IPS DF 19.7 (cell line): ENCODE data around the gene KAT2B.

Source experiments
- DNase-seq: peaks from one replicate; pipeline ENCODE4 v3.0.0-alpha.2; 2013; ENCODE audit warnings: low read depth, low spot score

KAT2B gene

DNA sequence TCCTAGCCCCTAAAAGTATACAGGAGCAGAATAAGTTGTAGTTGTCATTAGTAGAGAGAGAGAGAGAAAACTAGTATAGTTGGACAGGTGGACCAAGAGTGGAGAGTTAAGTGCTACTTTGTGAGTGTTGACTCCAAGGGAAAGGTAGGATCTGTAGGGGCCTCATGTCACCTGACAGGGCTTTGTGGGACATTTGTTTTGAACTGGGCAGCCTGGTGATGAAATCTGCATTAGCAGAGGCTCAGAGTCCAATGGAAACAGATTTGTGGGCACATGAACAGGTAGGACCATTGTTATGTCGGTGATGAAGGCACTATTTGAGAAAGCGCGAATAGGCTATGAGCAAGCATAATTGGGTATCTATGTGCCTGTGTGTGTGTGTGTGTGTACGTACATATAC is 102.3 kb downstream of the KAT2B start:
- no peak for DNase-seq

- DNase-seq = no peak
These were observed 103.3 kb downstream of the KAT2B start for GRCh38 chr3:20143519-20143918.

DNA sequence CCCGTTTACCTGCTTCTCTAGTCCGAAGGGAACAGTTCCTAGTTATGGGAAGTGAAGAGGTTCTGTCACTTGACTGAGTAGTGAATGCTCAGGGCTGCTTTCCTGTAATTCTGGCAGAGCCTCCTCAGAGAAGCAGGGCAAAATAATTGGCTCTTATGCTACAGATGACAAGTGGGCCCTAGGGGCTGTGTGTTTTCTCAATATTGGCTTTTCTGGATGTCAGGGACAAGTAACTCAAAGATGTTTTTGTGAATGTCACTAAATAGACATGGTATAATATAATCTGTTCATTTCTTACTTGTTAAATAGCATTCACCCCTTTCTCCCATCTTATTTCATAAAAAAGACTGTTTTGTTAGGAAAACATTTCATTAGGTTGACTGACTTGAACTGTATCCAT is 105.6 kb downstream of the KAT2B start:
- no peak for DNase-seq

GRCh38 chr3:20146301-20146700 is 106.1 kb downstream of the KAT2B start:
- DNase-seq = no peak

GRCh38 chr3:20147361-20147760 is 107.1 kb downstream of the KAT2B start:
- DNase-seq = no peak

- DNase-seq = no peak
These were observed 108.2 kb downstream of the KAT2B start for GRCh38 chr3:20148466-20148865.

GRCh38 chr3:20154078-20154477 is 113.8 kb downstream of the KAT2B start:
- no peak for DNase-seq

DNA sequence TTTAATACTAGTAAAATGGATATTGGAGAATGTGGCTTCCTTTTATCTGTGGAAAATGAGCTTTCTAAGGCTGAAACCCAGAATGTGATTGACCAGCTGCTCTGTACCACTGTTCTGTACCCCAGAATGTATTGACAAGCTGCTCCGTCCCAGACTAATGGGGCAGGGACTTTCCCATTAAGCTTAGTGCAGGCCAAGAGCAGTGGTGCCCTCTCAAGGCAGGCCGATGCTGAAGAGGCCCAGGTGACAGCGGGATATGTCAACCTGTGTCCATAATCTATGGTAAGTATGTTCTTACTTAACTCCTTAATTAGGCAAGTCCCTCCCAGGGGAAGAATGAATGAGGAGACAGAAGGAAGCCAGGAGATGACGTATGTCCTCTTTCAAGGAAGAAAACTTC is 114.7 kb downstream of the KAT2B start:
- no peak for DNase-seq

DNA sequence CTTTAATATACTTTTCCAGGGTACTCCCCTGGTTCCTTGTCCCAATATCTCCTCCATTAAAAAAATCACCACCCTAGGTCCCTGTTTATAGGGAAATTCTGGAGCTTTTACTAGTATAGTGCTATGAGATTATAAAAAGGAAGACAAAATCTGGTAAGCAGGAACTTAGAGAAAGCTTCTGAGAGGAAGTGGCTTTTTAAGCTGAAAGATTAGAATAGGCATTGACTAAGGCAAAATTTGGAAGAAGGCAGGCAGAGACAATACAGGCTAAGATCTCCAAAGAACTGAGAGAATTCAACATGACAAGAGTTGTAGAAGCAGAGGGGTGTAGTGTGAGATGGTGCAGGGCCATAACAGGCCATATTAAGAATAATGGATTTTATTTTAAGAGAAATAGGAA is 120.0 kb downstream of the KAT2B start:
- no peak for DNase-seq

DNA sequence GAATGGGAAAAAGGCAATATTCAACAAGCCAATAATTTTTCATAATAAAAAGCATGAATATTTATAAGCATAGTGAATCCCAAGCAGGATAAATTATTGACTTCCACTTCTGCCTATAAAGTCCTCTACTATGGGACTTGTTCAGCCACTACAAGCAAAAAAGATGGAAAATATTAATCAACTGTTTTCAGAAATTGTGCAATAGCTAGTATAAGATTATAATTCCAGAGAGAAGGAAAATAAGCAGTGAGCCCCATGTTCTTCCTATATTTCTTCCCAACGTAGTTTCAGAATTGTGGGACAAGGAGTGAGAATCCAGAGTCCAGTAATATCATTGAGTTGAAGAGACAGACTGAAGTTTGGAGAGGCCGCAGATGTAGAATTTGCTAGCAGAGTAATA is 121.5 kb downstream of the KAT2B start:
- DNase-seq = no peak

DNA sequence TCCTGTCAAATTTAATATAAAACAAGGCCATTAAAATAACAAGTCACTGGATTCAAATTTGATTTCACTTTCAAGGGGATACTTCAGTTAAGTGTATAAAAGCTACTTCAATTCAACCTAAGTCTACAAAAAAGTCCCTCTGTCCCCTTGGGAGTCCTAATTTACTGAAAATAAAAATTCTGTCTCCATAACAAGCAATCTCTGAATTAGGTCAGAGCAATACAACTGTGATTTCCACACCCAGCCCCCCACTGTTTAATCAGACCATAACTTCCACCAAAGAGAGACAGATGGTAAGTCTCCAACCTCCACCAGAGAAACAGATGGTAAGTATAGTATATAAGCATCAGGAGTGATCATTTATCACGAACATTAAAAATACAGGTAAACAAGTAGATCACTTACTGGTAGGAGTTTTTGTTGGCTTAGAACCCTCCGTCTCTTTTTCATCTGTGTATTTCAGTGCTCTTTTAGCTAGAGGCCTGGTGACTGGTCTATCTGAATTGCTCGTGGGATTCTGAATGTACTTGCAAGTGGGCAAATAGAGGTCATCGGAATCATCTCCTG is 133.7 kb downstream of the KAT2B start:
- DNase-seq = no peak

GRCh38 chr3:20181276-20181675 is 141.0 kb downstream of the KAT2B start:
- DNase-seq = no peak

DNA sequence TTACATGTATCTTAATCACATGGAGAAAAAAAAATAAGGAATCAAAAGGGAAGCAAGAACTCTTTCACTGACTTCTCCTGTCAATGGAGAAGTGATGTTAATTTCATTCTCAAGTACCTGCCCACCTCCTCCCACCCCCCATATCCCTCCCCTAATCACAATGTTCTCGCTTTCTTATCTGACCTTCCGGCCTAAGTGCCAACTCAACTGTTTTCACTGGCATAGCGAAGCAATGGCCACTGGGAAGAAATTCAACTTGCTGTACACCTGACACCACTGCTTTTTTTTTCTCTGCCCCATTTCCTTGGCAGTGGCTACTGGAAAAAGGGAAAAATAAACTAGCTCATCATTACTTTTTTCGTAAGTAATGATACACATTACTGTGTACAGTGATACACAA is 142.0 kb downstream of the KAT2B start:
- no peak for DNase-seq

- no peak for DNase-seq
These were observed 145.1 kb downstream of the KAT2B start for GRCh38 chr3:20185331-20185678.

DNA sequence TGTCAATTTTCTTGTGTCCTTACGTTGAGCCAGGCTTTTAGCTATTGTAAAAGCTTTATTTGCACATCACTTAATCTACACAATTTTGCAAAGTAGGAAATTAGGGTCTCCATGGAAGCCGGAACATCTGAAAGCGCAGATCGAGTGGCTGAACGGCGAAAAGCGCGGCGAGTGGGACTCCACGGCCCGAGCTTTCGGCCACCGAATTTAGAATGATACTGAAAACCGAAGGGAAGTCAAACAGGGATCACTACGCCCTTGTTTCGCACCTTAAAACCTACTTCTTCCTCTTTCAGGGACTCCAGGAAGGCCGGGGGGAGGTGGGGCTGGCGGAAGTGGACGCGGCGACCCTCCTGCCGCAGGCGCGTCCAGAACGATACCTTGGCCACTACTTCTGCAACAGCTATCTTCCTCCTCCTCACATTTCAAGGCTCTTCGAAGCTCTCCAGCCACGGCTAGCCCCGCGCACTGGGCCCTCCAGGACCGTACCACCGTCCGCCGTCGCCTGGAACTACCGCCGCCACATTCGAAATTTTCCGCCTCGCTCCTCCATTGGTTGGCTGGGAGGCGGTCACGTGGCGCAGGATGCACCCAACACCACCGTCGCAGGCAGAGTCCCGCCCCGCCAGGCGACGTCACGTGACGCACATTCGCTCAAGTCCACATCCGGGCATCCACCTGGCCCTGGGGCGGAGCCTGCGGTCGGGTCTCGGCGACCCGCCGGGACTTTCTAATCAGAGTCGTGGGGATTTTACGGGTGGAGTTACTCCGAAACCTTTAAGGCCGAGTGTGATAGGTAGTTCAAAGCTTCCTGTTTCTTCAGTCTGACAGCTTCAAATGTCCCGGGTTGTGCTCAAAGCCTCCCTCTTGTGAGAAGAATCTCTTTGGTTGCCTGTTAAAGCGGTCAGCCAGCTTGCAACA is 145.7 kb downstream of the KAT2B start, which contains the start of gene SGO1:
SGO1 (minus strand) TSS at position 528 of the 921 bp plus-strand sequence. CDS start 2,179 bp downstream, outside the sequence.
- peak; percentile 89 for DNase-seq

DNA sequence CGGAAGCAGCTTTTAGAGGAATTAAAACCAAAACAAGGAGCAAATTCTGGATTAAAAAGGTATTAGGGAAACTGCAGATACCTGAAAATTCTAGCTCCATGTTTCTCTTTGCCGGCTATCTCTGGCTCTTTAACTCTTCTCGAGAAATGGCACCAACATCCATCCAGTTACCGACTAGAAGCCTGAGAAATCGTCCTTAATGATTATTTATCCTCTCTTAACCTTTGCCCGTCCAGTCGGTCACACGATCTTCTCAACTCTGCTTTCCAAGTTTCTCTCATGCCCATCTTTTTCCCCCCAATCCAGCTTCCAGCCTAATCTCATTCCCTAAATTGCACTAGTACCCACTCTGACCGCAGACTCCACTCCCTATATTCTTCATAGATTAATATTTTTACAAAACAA is 146.4 kb downstream of the KAT2B start:
- DNase-seq = no peak

- peak; percentile 2 for DNase-seq
These were observed 150.7 kb downstream of the KAT2B start for GRCh38 chr3:20190991-20191390.

DNA sequence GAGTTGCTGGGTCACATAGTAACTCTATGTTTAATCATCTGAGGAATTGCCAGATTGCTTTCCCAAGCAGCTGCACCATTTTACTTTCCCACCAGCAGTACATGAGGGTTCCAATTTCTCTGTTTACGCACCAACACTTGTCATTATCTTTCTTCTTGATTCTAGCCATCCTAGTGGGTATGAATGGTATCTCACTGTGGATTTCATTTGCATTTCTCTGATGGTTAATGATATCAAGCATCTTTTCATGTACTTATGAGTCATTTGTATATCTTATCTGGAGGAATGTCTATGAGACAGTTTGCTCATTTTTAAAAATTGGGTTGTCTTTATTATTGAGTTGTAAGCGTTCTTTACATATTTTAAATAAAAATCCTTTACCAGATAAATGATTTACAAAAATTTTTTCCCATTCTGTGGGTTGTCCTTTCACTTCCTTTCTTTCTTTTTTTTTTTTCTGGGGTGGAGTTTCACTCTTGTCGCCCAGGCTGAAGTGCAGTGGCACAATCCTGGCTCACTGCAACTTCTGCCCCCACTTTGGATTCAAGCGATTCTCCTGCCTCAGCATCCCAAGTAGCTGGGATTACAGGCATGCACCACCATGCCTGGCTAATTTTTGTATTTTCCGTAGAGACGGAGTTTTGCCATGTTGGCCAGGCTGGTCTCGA is 154.7 kb downstream of the KAT2B start:
- no peak for DNase-seq

DNA sequence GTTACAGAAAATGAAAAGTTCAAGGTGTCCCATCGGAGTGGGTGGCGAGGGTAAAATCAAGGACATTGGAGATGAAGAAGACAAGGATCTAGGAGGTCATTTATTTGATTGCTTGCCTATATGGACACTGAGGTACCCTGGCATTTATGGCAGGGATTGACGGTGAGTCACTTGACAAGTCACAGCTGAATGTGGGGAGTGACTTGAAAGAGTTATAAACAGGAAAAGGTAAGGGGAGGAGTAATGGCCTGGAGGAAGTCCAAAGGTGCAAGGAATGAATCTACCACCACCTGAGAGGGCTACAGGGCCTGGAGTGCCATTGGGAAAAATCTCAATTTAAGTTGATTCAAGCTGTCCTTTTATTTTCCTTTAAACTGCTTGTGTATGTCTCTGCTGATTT is 157.5 kb downstream of the KAT2B start:
- no peak for DNase-seq

DNA sequence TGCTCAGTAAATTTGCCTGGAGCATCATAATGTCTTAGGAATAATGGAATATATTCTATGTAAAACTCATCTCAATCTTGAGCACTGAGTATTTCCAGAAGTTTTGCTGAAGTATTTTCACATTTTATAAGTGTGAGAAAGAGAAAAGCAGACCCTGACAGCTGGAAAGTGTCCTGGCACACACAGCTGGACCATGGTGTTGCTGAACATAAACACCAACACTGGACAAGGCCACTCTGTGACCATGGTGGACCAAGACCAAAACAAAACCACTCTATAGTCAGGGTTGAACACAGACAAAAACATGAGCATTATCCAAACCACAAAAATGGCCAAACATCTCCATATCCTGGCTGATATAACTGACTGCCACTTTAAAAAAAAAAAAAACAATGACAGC is 160.9 kb downstream of the KAT2B start:
- DNase-seq = no peak
